ENCODE data around the gene MT1X.
"Not testable (repeated sequence)": the region's sequence is repeated elsewhere in the genome, so short reads cannot be mapped to it uniquely, and the experiment has no call there.

The MT1X gene

GRCh38 chr16:56710181-56710737 lies 28.0 kb downstream of the MT1X start:
- DNase-seq (ENCODE audit: low spot score), result no peak

DNA sequence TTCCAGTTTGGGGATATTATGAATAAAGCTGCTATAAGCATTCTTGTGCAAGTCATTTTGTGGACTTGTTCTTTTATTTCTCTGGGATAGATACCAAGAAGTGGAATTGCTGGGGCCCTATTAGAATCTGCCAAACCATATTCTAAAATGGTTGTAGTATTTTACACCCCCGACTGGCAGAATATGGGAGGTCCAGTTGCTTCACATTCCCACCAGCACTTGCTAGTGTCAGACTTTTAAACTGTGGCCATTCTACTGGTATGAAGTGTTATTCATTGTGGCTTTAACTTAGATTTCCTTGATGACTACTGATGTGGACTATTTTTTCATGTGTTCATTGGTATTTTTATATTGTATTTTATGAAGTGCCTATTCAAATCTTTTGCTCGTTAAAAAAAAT lies 29.6 kb downstream of the MT1X start:
- DNase-seq (ENCODE audit: low spot score), result no peak

- no peak for DNase-seq (ENCODE audit: low spot score)
These were observed 31.5 kb downstream of the MT1X start for GRCh38 chr16:56713794-56714193.

GRCh38 chr16:56715126-56715525 lies 32.9 kb downstream of the MT1X start:
- DNase-seq (ENCODE audit: low spot score), result no peak

- no peak for DNase-seq (ENCODE audit: low spot score)
These were observed 34.5 kb downstream of the MT1X start for GRCh38 chr16:56716761-56717160.

DNA sequence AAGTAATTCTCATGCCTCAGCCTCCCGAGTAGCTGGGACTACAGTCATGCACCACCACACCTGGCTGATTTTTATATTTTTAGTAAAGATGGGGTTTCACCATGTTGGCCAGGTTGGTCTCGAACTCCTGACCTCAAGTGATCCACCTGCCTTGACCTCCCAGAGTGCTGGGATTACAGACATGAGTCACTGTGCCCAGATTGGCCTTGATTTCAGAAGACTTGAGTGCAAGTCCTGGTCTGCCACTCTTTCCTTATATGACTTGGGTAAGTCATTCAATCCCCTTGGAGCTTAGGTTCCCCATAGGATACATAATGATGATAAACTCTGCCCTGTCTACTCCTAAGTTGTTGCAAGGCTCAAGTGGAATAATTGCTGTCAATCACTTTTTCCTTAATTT lies 35.3 kb downstream of the MT1X start:
- not testable (repeated sequence) for DNase-seq (ENCODE audit: low spot score)

DNA sequence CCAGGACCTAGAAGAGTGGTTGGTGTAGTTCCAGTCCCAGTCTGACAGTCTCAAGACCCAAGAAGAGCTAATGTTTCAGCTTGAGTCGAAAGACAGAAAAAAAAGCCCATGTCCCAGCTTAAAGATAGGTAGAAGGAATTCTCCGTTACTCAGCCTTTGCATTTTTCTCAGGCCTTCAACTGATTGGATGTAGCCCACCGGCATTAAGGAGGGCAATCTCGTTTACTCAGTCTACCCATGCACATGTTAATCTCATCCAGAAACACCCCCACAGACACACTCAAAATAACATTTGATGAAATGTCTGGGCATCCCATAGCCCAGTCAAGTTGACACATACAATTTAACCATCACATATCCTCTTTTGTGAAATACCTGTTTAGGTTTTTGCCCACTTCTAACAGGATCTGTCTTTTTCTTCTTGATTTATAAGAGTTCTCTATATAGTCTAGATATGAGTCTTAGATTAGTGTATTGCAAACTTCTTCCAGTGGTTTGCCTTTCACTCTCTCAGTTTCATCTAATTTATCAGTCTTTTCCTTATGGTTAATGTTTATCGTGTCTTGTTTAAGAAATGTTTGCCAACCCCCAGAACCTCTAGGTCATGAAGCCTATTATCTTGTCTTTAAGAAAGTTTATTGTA lies 40.1 kb downstream of the MT1X start:
- DNase-seq (ENCODE audit: low spot score), result no peak

DNA sequence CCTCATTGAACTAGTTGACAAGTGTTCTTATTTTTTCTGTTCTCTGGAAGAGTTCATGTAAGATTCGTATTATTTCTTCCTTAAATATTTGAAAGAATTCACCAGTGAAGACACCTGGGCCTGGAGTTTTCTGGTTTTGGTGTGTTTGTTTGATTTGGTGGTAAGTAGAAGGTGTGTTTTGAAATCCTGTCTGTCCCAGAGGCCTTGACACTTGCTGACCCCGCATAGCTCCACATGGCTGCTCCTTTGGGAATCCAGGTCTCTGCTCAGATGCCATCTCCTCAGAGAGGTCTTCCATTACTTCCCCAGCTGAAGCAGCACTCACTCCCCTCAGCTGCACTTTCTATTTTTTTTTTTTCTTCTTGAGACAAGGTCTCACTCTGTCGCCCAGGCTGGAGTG lies 41.9 kb downstream of the MT1X start:
- no peak for DNase-seq (ENCODE audit: low spot score)

- no peak for DNase-seq (ENCODE audit: low spot score)
These were observed 44.0 kb downstream of the MT1X start for GRCh38 chr16:56726283-56726682.

- no peak for DNase-seq (ENCODE audit: low spot score)
These were observed 44.7 kb downstream of the MT1X start for GRCh38 chr16:56726926-56727325.

DNA sequence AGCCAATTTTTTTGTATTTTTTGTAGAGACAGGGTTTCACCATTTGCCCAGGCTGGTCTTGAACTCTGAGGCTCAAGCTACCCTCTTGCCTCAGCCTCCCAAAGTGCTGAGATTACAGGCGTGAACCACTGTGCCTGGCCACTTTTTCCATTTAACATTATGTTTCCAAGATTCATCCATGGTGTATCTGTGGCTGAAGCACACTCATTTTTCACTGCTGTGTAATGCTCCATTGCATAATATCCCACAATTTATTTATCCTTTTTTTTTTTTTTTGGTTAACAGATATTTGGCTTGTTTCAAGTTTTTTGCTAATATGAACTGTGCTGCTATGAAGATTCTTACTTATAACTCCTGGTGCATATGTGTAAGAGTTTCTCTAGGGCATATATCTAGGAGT lies 45.8 kb downstream of the MT1X start:
- DNase-seq (ENCODE audit: low spot score), result no peak

DNA sequence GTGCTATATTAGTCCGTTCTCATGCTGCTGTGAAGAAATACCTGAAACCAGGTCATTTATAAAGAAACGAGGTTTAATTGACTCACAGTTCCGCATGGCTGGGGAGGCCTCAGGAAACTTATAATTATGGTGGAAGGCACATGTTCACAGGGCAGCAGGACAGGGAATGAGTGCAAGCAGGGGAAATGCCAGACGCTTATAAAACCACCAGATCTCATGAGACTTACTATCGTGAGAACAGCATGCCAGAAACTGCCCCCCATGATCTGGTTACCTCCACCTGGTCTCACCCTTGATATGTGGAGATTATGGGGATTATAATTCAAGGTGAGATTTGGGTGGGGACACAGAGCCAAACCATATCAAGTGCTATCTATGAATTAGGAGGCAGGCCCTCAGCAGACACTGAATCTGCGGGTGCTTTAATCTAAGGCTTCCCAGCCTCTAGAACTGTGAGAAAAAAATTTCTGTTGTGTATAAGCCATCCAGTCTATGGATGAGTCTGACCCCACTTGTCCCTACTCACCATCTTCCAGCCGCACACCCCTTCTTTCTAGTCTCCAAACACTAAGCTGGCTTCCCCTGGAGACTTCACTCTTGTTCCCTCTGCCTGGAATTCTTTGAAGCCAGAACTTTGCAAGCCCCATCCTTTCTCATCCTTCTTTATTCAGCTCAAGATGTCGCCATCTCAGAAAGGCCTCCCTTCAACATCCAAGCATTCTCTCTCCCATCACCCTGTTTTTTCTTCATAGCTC lies 46.9 kb downstream of the MT1X start:
- no peak for DNase-seq (ENCODE audit: low spot score)

- peak; percentile 96 for DNase-seq (ENCODE audit: low spot score)
These were observed 47.7 kb downstream of the MT1X start, which contains the start of gene NUP93 for GRCh38 chr16:56729735-56730662. Gene NUP93 (plus strand): TSS chr16:56730129. CDS start chr16:56748248, 18,119 bp downstream.

- DNase-seq (ENCODE audit: low spot score), result no peak
These were observed 50.1 kb downstream of the MT1X start for GRCh38 chr16:56732366-56732765.

GRCh38 chr16:56732832-56733231 lies 50.6 kb downstream of the MT1X start:
- DNase-seq (ENCODE audit: low spot score), result no peak
